Ovary (tissue), 3 donors: Measurements from ENCODE around the gene PPM1A.

ENCODE experiments used
- POLR2A ChIP-seq: fragments of 450-650 bp; IDR thresholded peaks from one replicate; pipeline ENCODE4 v1.6.1; 2017; ENCODE audit warnings: antibody characterized with exemption, mild to moderate bottlenecking, moderate library complexity
- TF ChIP-seq, protein P1 (sequence below), 3 donors: fragments of 450-650 bp in 2 of 3; fragments of 200-600 bp in 1 of 3; IDR thresholded peaks; one replicate each; pipeline versions ENCODE4 v1.5.1 to v1.8.0; 2016 to 2022; ENCODE audit warnings: antibody characterized with exemption in 3 of 3, mild to moderate bottlenecking in 1 of 3
- donor health status: DM: no; HTN: no; CAD: no.

DNA sequence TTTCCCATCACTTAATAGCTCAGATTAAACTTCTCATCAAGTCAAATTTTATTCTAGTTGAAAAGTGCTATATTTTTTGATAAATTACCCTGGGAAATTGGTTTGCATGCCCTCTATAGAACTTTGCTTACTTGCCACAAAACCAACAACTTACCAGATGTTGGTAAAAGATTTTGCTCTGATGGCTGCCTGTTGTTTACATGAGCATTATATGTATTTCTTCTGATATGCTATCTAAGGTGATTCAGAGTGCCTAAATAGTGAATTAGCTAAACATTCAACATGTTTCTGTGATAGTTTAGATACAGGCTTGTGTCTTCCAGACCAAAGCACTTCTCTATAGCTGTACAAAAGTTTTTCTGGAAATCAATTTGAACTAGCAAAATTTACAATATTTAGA, 51.0 kb downstream of the PPM1A start:
- TF ChIP-seq, protein P1, sequence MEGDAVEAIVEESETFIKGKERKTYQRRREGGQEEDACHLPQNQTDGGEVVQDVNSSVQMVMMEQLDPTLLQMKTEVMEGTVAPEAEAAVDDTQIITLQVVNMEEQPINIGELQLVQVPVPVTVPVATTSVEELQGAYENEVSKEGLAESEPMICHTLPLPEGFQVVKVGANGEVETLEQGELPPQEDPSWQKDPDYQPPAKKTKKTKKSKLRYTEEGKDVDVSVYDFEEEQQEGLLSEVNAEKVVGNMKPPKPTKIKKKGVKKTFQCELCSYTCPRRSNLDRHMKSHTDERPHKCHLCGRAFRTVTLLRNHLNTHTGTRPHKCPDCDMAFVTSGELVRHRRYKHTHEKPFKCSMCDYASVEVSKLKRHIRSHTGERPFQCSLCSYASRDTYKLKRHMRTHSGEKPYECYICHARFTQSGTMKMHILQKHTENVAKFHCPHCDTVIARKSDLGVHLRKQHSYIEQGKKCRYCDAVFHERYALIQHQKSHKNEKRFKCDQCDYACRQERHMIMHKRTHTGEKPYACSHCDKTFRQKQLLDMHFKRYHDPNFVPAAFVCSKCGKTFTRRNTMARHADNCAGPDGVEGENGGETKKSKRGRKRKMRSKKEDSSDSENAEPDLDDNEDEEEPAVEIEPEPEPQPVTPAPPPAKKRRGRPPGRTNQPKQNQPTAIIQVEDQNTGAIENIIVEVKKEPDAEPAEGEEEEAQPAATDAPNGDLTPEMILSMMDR (IDR thresholded peaks at IDR 0.05), result no peak
- no peak for TF ChIP-seq POLR2A
